Osteoblast (primary cell): ENCODE data around the gene ANTKMT. TPM values are rescaled to one million over a fixed set of nuclear protein-coding genes. Genes with fewer than 3 reads are reported as not detected.

Source experiments
- DNase-seq: peaks from one replicate; pipeline ENCODE4 v3.0.0; 2011; ENCODE audit warnings: low spot score, mixed read lengths; ENCODE audit not compliant: insufficient read length; ENCODE audit errors: missing footprints
- H2AFZ ChIP-seq: 2 replicates; pipeline ENCODE4 v1.6.0; 2011; ENCODE audit warnings: mild to moderate bottlenecking, low read length
- H3K27ac ChIP-seq: 2 replicates; pipeline ENCODE4 v1.5.1; 2011; ENCODE audit warnings: mild to moderate bottlenecking, low read depth, low read length, moderate library complexity
- H3K27me3 ChIP-seq: 2 replicates; pipeline ENCODE4 v1.6.0; 2012; ENCODE audit warnings: mild to moderate bottlenecking, control low read depth, inconsistent platforms, low read length, moderate library complexity; ENCODE audit not compliant: insufficient read depth
- H3K36me3 ChIP-seq: 2 replicates; pipeline ENCODE4 v1.5.1; 2011; ENCODE audit warnings: mild to moderate bottlenecking, low read length, control low read depth, moderate library complexity; ENCODE audit not compliant: insufficient read depth
- H3K4me1 ChIP-seq: 2 replicates; pipeline ENCODE4 v1.5.1; 2011; ENCODE audit warnings: mild to moderate bottlenecking, low read length, control low read depth, moderate library complexity; ENCODE audit not compliant: insufficient read depth
- H3K4me2 ChIP-seq: 2 replicates; pipeline ENCODE4 v1.6.0; 2011; ENCODE audit warnings: mild to moderate bottlenecking, low read length; ENCODE audit not compliant: insufficient read depth
- H3K4me3 ChIP-seq: fragments of 200-600 bp; sonication (generic); 3 replicates; pipeline ENCODE4 v1.5.1; 2012; ENCODE audit warnings: mild to moderate bottlenecking, low read length, inconsistent platforms; ENCODE audit not compliant: insufficient read depth
- H3K79me2 ChIP-seq: 2 replicates; pipeline ENCODE4 v1.6.0; 2012; ENCODE audit warnings: mild to moderate bottlenecking, low read length, control low read depth, inconsistent platforms; ENCODE audit not compliant: insufficient read depth
- H3K9me3 ChIP-seq: 2 replicates; pipeline ENCODE4 v1.5.1; 2011; ENCODE audit warnings: low read depth, low read length, control low read depth
- H4K20me1 ChIP-seq: 2 replicates; pipeline ENCODE4 v1.6.0; 2012; ENCODE audit warnings: mild to moderate bottlenecking, low read length, control low read depth; ENCODE audit not compliant: insufficient read depth
- total RNA-seq: library from RNA; depleted of rRNA; stranded (reverse); fragments of >200 nt; gene quantifications from 2 replicates; pipeline ENCODE4 v1.2.3, GENCODE V29; 2012
- TF ChIP-seq, protein P1 (sequence below): IDR thresholded peaks from 2 replicates; pipeline ENCODE4 v1.5.1; 2011; ENCODE audit warnings: mild to moderate bottlenecking, low read depth, low read length, moderate library complexity; ENCODE audit errors: extremely low read depth

ANTKMT gene
- total RNA-seq, 1 donor = 21.7 TPM

DNA sequence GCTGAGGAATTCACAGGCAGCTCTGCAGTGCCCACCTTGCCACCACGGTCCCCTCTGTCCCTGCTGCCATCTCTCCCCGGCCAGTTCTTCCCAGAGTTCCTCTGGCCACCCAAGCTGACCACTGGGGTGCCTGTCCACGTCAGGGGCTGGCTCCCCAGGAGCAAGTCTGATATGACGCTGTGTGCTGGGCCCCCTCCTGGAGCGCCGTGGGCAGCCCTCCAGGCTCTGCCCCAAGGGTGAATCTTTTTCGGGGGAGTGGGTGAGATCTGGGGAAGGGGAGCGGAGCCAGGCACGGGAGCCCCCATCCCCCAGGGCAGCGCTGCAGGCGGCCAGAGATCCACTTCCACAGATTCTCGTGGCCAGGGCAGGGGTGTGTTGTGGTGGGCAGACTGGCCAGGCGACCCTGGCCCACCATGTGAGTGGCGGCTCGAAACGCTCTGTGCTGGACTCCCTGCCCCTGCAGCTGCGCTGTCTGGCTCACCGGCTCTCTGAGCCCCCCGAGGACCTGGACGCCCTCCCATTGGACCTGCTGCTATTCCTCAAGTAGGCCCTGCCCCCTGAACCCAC, 43.3 kb downstream of the ANTKMT start:
- Histone ChIP-seq H2AFZ (no peak overlapping the region), H3K27me3 (no peaks in the 10 kb centered on the region), H3K4me3 (no peak overlapping the region), H3K79me2 (no peaks in the 10 kb centered on the region), H3K36me3 (no peaks in the 10 kb centered on the region), H3K27ac (no peak overlapping the region), H3K4me1 (no peaks in the 10 kb centered on the region), H4K20me1 (no peaks in the 10 kb centered on the region), H3K4me2 (no peak overlapping the region), H3K9me3 (no peaks in the 10 kb centered on the region)
- peak; percentile 87 for DNase-seq
- TF ChIP-seq, protein P1, sequence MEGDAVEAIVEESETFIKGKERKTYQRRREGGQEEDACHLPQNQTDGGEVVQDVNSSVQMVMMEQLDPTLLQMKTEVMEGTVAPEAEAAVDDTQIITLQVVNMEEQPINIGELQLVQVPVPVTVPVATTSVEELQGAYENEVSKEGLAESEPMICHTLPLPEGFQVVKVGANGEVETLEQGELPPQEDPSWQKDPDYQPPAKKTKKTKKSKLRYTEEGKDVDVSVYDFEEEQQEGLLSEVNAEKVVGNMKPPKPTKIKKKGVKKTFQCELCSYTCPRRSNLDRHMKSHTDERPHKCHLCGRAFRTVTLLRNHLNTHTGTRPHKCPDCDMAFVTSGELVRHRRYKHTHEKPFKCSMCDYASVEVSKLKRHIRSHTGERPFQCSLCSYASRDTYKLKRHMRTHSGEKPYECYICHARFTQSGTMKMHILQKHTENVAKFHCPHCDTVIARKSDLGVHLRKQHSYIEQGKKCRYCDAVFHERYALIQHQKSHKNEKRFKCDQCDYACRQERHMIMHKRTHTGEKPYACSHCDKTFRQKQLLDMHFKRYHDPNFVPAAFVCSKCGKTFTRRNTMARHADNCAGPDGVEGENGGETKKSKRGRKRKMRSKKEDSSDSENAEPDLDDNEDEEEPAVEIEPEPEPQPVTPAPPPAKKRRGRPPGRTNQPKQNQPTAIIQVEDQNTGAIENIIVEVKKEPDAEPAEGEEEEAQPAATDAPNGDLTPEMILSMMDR = no peak

DNA sequence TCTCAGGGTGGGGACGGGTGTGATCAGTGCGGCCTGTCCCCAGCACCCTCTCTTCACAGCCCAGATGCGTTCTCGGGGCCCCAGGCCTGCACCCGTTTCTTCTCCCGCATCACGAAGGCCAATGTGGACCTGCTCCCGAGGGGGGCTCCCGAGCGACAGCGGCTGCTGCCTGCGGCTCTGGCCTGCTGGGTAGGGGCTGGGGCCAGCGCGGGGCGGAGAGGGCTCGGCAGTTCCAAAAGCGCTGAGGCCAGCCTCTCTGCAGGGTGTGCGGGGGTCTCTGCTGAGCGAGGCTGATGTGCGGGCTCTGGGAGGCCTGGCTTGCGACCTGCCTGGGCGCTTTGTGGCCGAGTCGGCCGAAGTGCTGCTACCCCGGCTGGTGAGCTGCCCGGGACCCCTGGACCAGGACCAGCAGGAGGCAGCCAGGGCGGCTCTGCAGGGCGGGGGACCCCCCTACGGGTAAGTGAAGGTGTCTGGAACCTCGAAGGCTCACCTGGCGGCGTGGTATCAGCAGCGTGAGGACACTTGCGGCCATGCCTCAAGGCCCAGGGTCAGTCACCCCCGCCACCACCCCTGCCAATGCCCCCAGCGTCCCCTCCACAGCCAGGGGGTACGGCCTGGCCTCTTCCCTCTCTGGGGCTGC, 44.0 kb downstream of the ANTKMT start:
- Histone ChIP-seq H3K79me2 (no peaks in the 10 kb centered on the region), H3K4me2 (no peak overlapping the region), H3K4me1 (no peaks in the 10 kb centered on the region), H3K4me3 (no peak overlapping the region), H4K20me1 (no peaks in the 10 kb centered on the region), H2AFZ (no peak overlapping the region), H3K36me3 (no peaks in the 10 kb centered on the region), H3K9me3 (no peaks in the 10 kb centered on the region), H3K27ac (no peak overlapping the region), H3K27me3 (no peaks in the 10 kb centered on the region)
- TF ChIP-seq, protein P1 = no peak
- no peak for DNase-seq

DNA sequence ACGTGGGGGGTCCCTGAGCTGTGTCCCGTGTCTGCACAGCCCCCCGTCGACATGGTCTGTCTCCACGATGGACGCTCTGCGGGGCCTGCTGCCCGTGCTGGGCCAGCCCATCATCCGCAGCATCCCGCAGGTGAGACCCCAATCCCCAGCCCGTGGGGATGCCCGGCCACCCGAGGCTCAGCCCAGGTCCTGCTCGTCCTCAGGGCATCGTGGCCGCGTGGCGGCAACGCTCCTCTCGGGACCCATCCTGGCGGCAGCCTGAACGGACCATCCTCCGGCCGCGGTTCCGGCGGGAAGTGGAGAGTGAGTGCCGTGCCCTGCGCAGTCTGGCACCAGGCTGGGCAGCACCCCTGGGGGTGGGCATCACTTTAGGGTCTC, 44.5 kb downstream of the ANTKMT start:
- Histone ChIP-seq H3K9me3 (no peaks in the 10 kb centered on the region), H3K27ac (no peak overlapping the region), H3K27me3 (no peaks in the 10 kb centered on the region), H2AFZ (no peak overlapping the region), H4K20me1 (no peaks in the 10 kb centered on the region), H3K79me2 (no peaks in the 10 kb centered on the region), H3K4me2 (no peak overlapping the region), H3K36me3 (no peaks in the 10 kb centered on the region), H3K4me1 (no peaks in the 10 kb centered on the region), H3K4me3 (no peak overlapping the region)
- TF ChIP-seq, protein P1 = no peak
- no peak for DNase-seq

DNA sequence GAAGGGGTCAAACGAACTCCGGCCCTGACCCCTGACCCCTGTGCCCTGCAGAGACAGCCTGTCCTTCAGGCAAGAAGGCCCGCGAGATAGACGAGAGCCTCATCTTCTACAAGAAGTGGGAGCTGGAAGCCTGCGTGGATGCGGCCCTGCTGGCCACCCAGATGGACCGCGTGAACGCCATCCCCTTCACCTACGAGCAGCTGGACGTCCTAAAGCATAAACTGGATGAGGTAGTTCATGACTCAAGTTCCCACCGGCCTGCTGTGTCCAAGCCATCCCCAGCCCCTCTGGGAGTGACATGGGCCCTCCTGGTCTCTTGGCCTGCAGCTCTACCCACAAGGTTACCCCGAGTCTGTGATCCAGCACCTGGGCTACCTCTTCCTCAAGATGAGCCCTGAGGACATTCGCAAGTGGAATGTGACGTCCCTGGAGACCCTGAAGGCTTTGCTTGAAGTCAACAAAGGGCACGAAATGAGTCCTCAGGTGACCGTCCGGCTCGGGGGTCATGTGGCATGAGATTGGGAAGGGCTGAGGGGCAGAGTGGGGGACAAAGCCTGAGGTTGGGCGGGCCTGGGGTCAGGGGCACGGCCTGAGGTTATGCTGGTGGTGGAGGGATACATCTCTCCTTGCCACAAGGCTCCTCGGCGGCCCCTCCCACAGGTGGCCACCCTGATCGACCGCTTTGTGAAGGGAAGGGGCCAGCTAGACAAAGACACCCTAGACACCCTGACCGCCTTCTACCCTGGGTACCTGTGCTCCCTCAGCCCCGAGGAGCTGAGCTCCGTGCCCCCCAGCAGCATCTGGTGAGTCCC, 45.3 kb downstream of the ANTKMT start:
- TF ChIP-seq, protein P1 = no peak
- no peaks in the 10 kb centered on the region for H3K9me3 ChIP-seq
- no peaks in the 10 kb centered on the region for H3K36me3 ChIP-seq
- no peaks in the 10 kb centered on the region for H3K27me3 ChIP-seq
- no peaks in the 10 kb centered on the region for H4K20me1 ChIP-seq
- no peaks in the 10 kb centered on the region for H3K4me1 ChIP-seq
- H3K4me2 ChIP-seq = no peak overlapping the region
- H2AFZ ChIP-seq = no peak overlapping the region
- H3K4me3 ChIP-seq = no peak overlapping the region
- no peak overlapping the region for H3K27ac ChIP-seq
- DNase-seq = no peak
- no peaks in the 10 kb centered on the region for H3K79me2 ChIP-seq
